GM12878 (cell line): ENCODE data around the gene PDZK1. TPM values are rescaled to one million over a fixed set of nuclear protein-coding genes. Genes with fewer than 3 reads are reported as not detected.

Source experiments
- ATAC-seq: fragments of 200-7000 bp; cut with Tn5 transposase; 3 replicates; pipeline ENCODE4 v1.9.1; 2020; ENCODE audit warnings: mild to moderate bottlenecking, moderate library complexity
- BruUV-seq: library from RNA; stranded (reverse); fragments of 400-500 nt; replicated peaks from 2 replicates; lab custom pipeline; 2021; lab: Mats Ljungman, UMichigan
- CTCF ChIA-PET: fragments of 300-600 bp; sonication (Branson Sonifier 250); formaldehyde crosslinking; extraction: SDS; loops from one replicate; lab custom pipeline; 2021; ENCODE audit warnings: inconsistent platforms; lab: Yijun Ruan, JAX
- POLR2A ChIA-PET: fragments of 350-600 bp; formaldehyde crosslinking; extraction: SDS; loops from one replicate; lab custom pipeline; 2021; ENCODE audit warnings: inconsistent platforms; lab: Charles Lee
- RAD21 ChIA-PET: fragments of 300-600 bp; sonication (Branson Sonifier 250); formaldehyde crosslinking; loops from one replicate; lab custom pipeline; 2023; ENCODE audit warnings: antibody characterized with exemption; ENCODE audit not compliant: unreplicated experiment; lab: Charles Lee
- SMC1A ChIA-PET: fragments of 300-600 bp; sonication (Branson Sonifier 250); formaldehyde crosslinking; loops from one replicate; lab custom pipeline; 2023; ENCODE audit not compliant: unreplicated experiment, uncharacterized antibody; lab: Charles Lee
- DNase-seq: peaks from one replicate; pipeline ENCODE4 v3.0.0-alpha.2; 2011; ENCODE audit warnings: low read depth, low spot score
- FAIRE-seq: peaks from 3 replicates; lab custom pipeline; 2011; peaks lifted over from hg19 to GRCh38; lab: Jason Lieb, UNC
- H2AFZ ChIP-seq: 2 replicates; pipeline ENCODE4 v1.6.0; 2011; ENCODE audit warnings: low read depth, low read length, control low read depth; ENCODE audit not compliant: control insufficient read depth
- H3K27ac ChIP-seq: 2 replicates; pipeline ENCODE4 v1.5.1; 2011; ENCODE audit warnings: control low read depth; ENCODE audit not compliant: control insufficient read depth, insufficient read depth
- H3K27me3 ChIP-seq, 2 experiments: replicated peaks in 1 of 2; 2 replicates each; pipeline versions ENCODE4 v1.6.0 to v1.6.1; 2011; ENCODE audit warnings: low read length in 1 of 2; ENCODE audit not compliant: control insufficient read depth in 2 of 2, insufficient read depth in 2 of 2
- H3K36me3 ChIP-seq, 2 experiments: 2 replicates each; pipeline ENCODE4 v1.5.1; 2011; ENCODE audit warnings: low read length in 1 of 2; ENCODE audit not compliant: control insufficient read depth in 2 of 2, insufficient read depth in 2 of 2
- H3K4me1 ChIP-seq: 2 replicates; pipeline ENCODE4 v1.6.1; 2011; ENCODE audit warnings: mild to moderate bottlenecking, low read length, moderate library complexity, mixed read lengths; ENCODE audit not compliant: control insufficient read depth, insufficient read depth
- H3K4me2 ChIP-seq: 2 replicates; pipeline ENCODE4 v1.6.0; 2011; ENCODE audit warnings: control low read depth; ENCODE audit not compliant: control insufficient read depth, insufficient read depth
- H3K4me3 ChIP-seq: fragments of 200-600 bp; sonication (generic); 2 replicates; pipeline ENCODE4 v1.5.1; 2016
- H3K79me2 ChIP-seq: 2 replicates; pipeline ENCODE4 v1.6.0; 2011; ENCODE audit warnings: low read length; ENCODE audit not compliant: control insufficient read depth, insufficient read depth
- H3K9ac ChIP-seq: 2 replicates; pipeline ENCODE4 v1.8.0; 2011; ENCODE audit warnings: low read length, control low read depth, mixed read lengths; ENCODE audit not compliant: control insufficient read depth, insufficient read depth
- H3K9me3 ChIP-seq: replicated peaks from 3 replicates; pipeline ENCODE4 v1.5.1; 2011; ENCODE audit warnings: mild to moderate bottlenecking, low read length; ENCODE audit not compliant: control insufficient read depth, insufficient read depth
- H4K20me1 ChIP-seq: 2 replicates; pipeline ENCODE4 v1.6.0; 2011; ENCODE audit not compliant: control insufficient read depth, insufficient read depth
- ATF3 ChIP-seq: IDR thresholded peaks from 2 replicates; pipeline ENCODE4 v1.6.1; 2011; ENCODE audit warnings: low read depth, mild to moderate bottlenecking, low read length, moderate library complexity, borderline replicate concordance; ENCODE audit errors: extremely low read depth
- HSF1 ChIP-seq: fragments of 150-350 bp; IDR thresholded peaks from 2 replicates; pipeline ENCODE4 v1.6.1; 2014; ENCODE audit warnings: mild to moderate bottlenecking, low read depth, low read length
- MTA3 ChIP-seq: IDR thresholded peaks from 2 replicates; pipeline ENCODE4 v1.6.1; 2012; ENCODE audit warnings: low read length, inconsistent platforms, borderline replicate concordance
- NFIC ChIP-seq: IDR thresholded peaks from 2 replicates; pipeline ENCODE4 v1.6.1; 2012; ENCODE audit warnings: low read depth, mild to moderate bottlenecking, inconsistent platforms, low read length, moderate library complexity
- NR2F1 ChIP-seq: fragments of 450-650 bp; conservative IDR thresholded peaks from 2 replicates; pipeline ENCODE4 v1.6.1; 2017; ENCODE audit warnings: mild to moderate bottlenecking
- RFX5 ChIP-seq: IDR thresholded peaks from 2 replicates; pipeline ENCODE4 v1.6.1; 2011; ENCODE audit warnings: low read depth, low read length, improper control_type of control experiment
- RUNX3 ChIP-seq: IDR thresholded peaks from 2 replicates; pipeline ENCODE4 v1.6.1; 2012; ENCODE audit warnings: low read length, inconsistent platforms
- SIN3A ChIP-seq: IDR thresholded peaks from 2 replicates; pipeline ENCODE4 v1.6.1; 2012; ENCODE audit warnings: low read depth, low read length, improper control_type of control experiment
- TCF7 ChIP-seq: IDR thresholded peaks from 2 replicates; pipeline ENCODE4 v1.6.1; 2014; ENCODE audit warnings: antibody characterized with exemption, borderline replicate concordance
- ZZZ3 ChIP-seq: IDR thresholded peaks from 2 replicates; pipeline ENCODE4 v1.6.1; 2011; ENCODE audit warnings: low read depth; ENCODE audit not compliant: control insufficient read depth, insufficient read length
- WGBS: methylation state at CpG from one replicate; pipeline ENCODE4 v1.1.6; 2016; ENCODE audit warnings: low lambda C conversion rate; ENCODE audit not compliant: insufficient replicate concordance, insufficient coverage; ENCODE audit errors: missing lambda C conversion rate; 5-methylcytosine and 5-hydroxymethylcytosine counted together
- in situ Hi-C: fragments of 300-500 bp; cut with MboI; formaldehyde crosslinking; loops from 9 replicates; pipeline ENCODE4 v1.14.3; 2018; ENCODE audit warnings: mixed read lengths
- intact Hi-C: fragments of 100-400 bp; cut with micrococcal nuclease; formaldehyde crosslinking; loops from one replicate; pipeline ENCODE4 v1.14.2; 2022; ENCODE audit not compliant: unreplicated experiment
- polyA plus RNA-seq, 11 experiments: library from polyadenylated mRNA; depleted of rRNA in 4 of 11; unstranded in 6 of 11; stranded (reverse) in 5 of 11; fragments of >200 nt; fragmentation: Nextera tagmentation in 4 of 11; fragmentation: Illumina TruSeq in 1 of 11; extraction: Ambion mirVana in 4 of 11; extraction: Trizol in 1 of 11; gene quantifications; 1 replicate in 1 of 11; 2 replicates in 10 of 11; pipeline versions ENCODE4 v1.2.1 to v1.2.3, GENCODE V29; 2011 to 2016; ENCODE audit warnings: inconsistent platforms in 2 of 11, missing spikeins in 2 of 11, low read depth in 1 of 11
- total RNA-seq, 4 experiments: library from RNA; depleted of rRNA in 3 of 4; stranded (reverse); fragments of >200 nt in 3 of 4; fragmentation: Illumina TruSeq in 1 of 4; extraction: Trizol in 1 of 4; gene quantifications; 2 replicates each; pipeline versions ENCODE4 v1.2.1 to v1.2.3, GENCODE V29; 2013 to 2021

PDZK1 gene
- total and polyA plus RNA-seq, 10 of the 15 experiments (the other 5 are each of a cell fraction or from before 2014, with no cell fraction given), result 0.09 to 5.0 (median 0.31) TPM

GRCh38 chr1:145750426-145750825 lies 43.3 kb upstream of the PDZK1 start (continued):
- TF ChIP-seq MTA3 (no peak), ZZZ3 (no peak), NFIC (no peak), ATF3 (no peak), HSF1 (no peak), SIN3A (no peak), TCF7 (no peak)

- ChIA-PET SMC1A (interaction anchor here (1.0 kb wide), 1 partner anchor 10 kb away, joined by 3 read pairs; no protein-coding TSS in a partner anchor), CTCF (interaction anchor here (1.0 to 1.2 kb wide), 2 partner anchors 10 kb away, joined by 3 read pairs; no protein-coding TSS in a partner anchor), POLR2A (no interaction called here), RAD21 (no interaction called here)
- intact Hi-C loops, result no loop called here
- Histone ChIP-seq H3K4me1 (no peaks in the 10 kb centered on the region), H3K4me3 (no peak overlapping the region), H3K27me3 (no peaks in the 10 kb centered on the region), H4K20me1 (no peaks in the 10 kb centered on the region), H2AFZ (no peak overlapping the region), H3K27ac (no peak overlapping the region), H3K4me2 (no peak overlapping the region), H3K9me3 (no peaks in the 10 kb centered on the region), H3K9ac (no peak overlapping the region), H3K36me3 (peaks cover 3 to 26% of the 10 kb centered on the region in 2 experiments), H3K79me2 (no peaks in the 10 kb centered on the region)
- ATAC-seq (no peak), DNase-seq (no peak), FAIRE-seq (no peak)
- TF ChIP-seq ATF3 (no peak), RUNX3 (no peak), NR2F1 (no peak), RFX5 (no peak)
- in situ Hi-C loops, result no loop called here
- BruUV-seq, result no TSS peak
- WGBS, result 76% methylated on average over 9 of the region's 9 CpGs
Measured at GRCh38 chr1:145747398-145748247, 40.5 kb upstream of the PDZK1 start.
